Lower lobe of right lung (tissue), 2 donors: Measurements from ENCODE around the gene TJP2. TPM values are rescaled to one million over a fixed set of nuclear protein-coding genes. Genes with fewer than 3 reads are reported as not detected.
A peak's percentile ranks its signal among the peaks of the same experiment; 100 is the strongest.

Experiments used
- ATAC-seq, 2 donors: fragments of 200-7000 bp; cut with Tn5 transposase; one replicate each; pipeline ENCODE4 v1.9.1; 2020 to 2022; ENCODE audit warnings: mild to moderate bottlenecking in 2 of 2, moderate library complexity in 2 of 2
- DNase-seq: peaks from one replicate; pipeline ENCODE4 v3.0.0-alpha.2; 2020
- H3K27ac ChIP-seq: fragments of 200-600 bp; one replicate; pipeline ENCODE4 v1.8.0; 2022
- H3K27me3 ChIP-seq: fragments of 200-600 bp; one replicate; pipeline ENCODE4 v1.8.0; 2022; ENCODE audit warnings: low read depth
- H3K36me3 ChIP-seq: fragments of 200-600 bp; one replicate; pipeline ENCODE4 v1.8.0; 2022; ENCODE audit warnings: mild to moderate bottlenecking
- H3K4me1 ChIP-seq: fragments of 200-600 bp; one replicate; pipeline ENCODE4 v1.8.0; 2022
- H3K4me3 ChIP-seq: fragments of 200-600 bp; one replicate; pipeline ENCODE4 v1.8.0; 2022; ENCODE audit warnings: mild to moderate bottlenecking
- H3K9me3 ChIP-seq: fragments of 200-600 bp; one replicate; pipeline ENCODE4 v1.8.0; 2022
- intact Hi-C: fragments of 100-400 bp; cut with DNase I; formaldehyde crosslinking; loops from one replicate; pipeline ENCODE4 v1.11.0; 2022
- total RNA-seq: library from RNA; stranded (reverse); fragmentation: NEBNext Ultra II Directional; extraction: Animal tissue kit (Norgen Biotek cat#: 25700); gene quantifications from one replicate; pipeline ENCODE4 v1.2.1, GENCODE V29; 2021
- TF ChIP-seq, protein P1 (sequence below): fragments of 200-600 bp; IDR thresholded peaks from one replicate; pipeline ENCODE4 v1.8.0; 2022; ENCODE audit warnings: antibody characterized with exemption, mild to moderate bottlenecking
- donor health status: DM: no; HTN: yes; CAD: no; lungs with severe emphysema.

The TJP2 gene
- total RNA-seq, 1 donor from 2014 or later, result 124 TPM

DNA sequence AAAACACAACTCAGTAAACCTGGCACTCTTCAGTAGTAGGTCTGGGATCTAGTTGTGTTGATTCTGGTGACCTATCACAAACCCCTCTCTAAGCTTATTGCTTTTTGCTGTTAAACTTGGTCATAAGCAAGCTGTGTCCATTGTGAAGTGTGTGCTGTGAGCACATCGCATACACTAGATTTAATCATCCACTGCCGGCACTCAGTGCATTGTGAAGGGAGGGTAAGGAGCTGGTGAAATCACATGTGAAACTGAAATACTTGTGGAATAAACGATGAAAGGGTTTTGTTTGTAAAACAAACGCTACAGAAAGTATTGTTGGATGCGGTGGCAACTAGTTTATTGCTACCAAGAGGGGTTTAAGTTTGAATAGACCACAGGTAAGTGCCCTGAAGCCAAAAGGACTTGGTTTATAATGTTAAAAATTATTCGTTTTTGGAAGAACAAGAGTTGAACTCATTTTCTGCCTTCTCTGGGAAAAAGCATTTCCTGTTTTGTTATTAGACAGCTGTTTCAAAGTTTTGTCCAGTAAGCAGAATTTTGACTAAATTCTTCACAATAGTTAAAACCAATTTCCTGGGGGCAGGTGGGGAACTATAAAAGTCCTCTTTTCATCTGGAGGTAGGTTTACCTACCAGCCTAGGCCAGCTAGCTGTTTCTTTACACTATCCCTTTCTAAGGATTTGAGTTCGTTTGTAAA, 24.6 kb downstream of the TJP2 start:
- H3K4me3 ChIP-seq, result no peak overlapping the region
- H3K27ac ChIP-seq, result peak overlapping the region; percentile 21
- H3K36me3 ChIP-seq, result no peaks in the 10 kb centered on the region
- peaks cover 24% of the 10 kb centered on the region for H3K4me1 ChIP-seq
- TF ChIP-seq, protein P1, sequence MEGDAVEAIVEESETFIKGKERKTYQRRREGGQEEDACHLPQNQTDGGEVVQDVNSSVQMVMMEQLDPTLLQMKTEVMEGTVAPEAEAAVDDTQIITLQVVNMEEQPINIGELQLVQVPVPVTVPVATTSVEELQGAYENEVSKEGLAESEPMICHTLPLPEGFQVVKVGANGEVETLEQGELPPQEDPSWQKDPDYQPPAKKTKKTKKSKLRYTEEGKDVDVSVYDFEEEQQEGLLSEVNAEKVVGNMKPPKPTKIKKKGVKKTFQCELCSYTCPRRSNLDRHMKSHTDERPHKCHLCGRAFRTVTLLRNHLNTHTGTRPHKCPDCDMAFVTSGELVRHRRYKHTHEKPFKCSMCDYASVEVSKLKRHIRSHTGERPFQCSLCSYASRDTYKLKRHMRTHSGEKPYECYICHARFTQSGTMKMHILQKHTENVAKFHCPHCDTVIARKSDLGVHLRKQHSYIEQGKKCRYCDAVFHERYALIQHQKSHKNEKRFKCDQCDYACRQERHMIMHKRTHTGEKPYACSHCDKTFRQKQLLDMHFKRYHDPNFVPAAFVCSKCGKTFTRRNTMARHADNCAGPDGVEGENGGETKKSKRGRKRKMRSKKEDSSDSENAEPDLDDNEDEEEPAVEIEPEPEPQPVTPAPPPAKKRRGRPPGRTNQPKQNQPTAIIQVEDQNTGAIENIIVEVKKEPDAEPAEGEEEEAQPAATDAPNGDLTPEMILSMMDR, result no peak
- intact Hi-C loops, result no loop called here
- DNase-seq, result no peak
- ATAC-seq, result peak; percentile 49 to 71
- H3K9me3 ChIP-seq, result no peaks in the 10 kb centered on the region
- H3K27me3 ChIP-seq, result no peaks in the 10 kb centered on the region

DNA sequence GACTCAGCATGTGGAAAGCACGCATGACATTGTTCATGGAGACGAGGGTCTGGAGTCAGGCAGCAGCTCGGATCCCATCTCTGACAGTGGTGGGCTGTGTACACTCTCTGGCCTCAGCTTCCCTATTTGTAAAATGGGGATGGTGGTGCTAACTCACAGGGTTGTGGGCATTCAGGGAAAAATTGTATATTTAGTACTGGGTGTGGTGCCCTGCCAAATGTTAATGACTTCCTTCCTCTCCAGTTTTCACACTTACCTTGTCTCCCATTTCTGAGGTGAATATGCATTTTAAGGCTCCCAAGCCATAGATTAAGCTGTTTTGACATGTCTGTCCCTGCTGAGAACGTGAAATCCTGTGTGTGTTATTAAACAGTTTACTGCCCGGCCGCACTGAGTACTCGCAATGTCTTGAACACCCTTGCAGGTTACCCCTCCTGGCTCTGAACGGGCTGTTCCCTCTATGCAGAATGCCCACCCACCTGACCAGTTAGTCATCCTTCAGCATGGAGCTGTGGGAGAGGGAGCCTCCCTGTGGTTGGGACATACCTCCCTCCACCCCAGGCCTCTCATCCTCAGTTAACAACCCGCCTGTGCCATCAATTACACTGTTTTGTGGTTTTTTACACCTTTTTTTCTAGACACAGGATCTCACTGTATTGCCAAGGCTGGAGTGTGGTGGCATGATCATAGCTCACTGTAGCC, 25.8 kb downstream of the TJP2 start:
- TF ChIP-seq, protein P1, result no peak
- Histone ChIP-seq H3K27me3 (no peaks in the 10 kb centered on the region), H3K9me3 (no peaks in the 10 kb centered on the region), H3K4me1 (peaks cover 30% of the 10 kb centered on the region), H3K27ac (no peak overlapping the region), H3K4me3 (no peak overlapping the region), H3K36me3 (no peaks in the 10 kb centered on the region)
- no peak for DNase-seq
- intact Hi-C loops, result no loop called here
- peak; percentile 20 to 52 for ATAC-seq

DNA sequence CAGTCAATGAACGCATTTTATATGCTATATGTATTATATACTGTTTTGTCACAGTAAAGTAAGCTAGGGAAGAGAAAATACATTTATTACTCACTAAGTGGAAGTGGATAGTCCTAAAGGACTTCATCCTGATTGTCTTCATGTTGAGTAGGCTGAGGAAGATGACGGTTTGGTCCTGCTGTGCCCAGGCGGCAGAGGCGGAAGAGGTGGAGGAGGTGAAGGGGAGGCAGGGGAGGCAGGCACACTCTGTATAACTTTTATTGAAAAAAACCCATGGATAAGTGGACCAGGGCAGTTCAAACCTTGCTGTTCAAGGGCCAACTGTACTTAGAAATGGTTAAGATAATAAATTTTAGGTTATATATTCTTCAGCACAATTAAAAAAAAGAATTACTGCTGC, 28.5 kb downstream of the TJP2 start:
- no peak for ATAC-seq
- H3K27me3 ChIP-seq, result no peaks in the 10 kb centered on the region
- intact Hi-C loops, result no loop called here
- no peak overlapping the region for H3K4me3 ChIP-seq
- peaks cover 35% of the 10 kb centered on the region for H3K4me1 ChIP-seq
- no peaks in the 10 kb centered on the region for H3K36me3 ChIP-seq
- TF ChIP-seq, protein P1, result no peak
- no peak for DNase-seq
- H3K9me3 ChIP-seq, result no peaks in the 10 kb centered on the region
- no peak overlapping the region for H3K27ac ChIP-seq

DNA sequence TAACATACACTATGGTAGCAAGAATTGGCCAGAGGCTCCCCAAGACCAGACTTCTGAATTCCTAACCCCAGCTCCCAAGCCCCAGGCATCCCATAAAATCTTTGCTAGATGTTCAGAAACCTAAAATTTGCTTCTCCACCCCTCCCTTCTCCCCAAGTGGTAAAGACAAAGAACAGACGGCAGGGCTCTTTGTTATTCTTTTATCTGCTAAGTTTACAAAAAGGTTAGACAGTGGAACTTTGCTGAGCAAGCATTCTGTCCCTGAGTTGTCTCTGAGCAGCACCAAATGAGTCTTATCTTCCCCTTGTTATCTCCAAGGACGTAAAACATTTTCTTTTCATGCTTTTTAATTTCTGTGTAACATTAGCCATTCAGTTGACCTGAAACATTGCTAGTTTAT, 30.2 kb downstream of the TJP2 start:
- peak; percentile 25 to 31 for ATAC-seq
- TF ChIP-seq, protein P1, result no peak
- no peak overlapping the region for H3K27ac ChIP-seq

DNA sequence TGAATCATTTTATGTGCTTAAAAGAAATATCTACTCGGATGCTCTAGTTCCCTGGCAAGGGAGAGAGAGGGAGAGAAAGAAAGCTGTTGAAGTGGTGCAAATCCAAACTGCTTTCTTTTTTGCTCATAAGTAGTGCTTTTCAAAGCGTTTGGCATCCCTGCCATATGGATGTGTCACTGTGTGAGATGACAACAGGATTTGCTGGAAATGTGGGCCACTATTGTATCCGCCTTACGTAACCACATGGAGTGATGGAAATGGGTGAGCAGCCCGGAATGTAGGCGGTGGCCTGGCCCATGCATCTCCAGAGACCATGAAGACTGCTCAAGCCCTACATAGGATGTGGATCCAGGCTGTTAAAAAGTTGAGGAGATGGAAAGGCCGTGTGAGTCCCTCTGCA, 30.8 kb downstream of the TJP2 start:
- H3K9me3 ChIP-seq, result no peaks in the 10 kb centered on the region
- H3K27me3 ChIP-seq, result no peaks in the 10 kb centered on the region
- TF ChIP-seq, protein P1, result no peak
- H3K4me3 ChIP-seq, result no peak overlapping the region
- peaks cover 20% of the 10 kb centered on the region for H3K4me1 ChIP-seq
- DNase-seq (no peak), ATAC-seq (peak; percentile 39 to 55)
- no peaks in the 10 kb centered on the region for H3K36me3 ChIP-seq
- intact Hi-C loops, result no loop called here
- peak overlapping the region; percentile 15 for H3K27ac ChIP-seq

More for the DNA sequence above, 30.2 kb downstream of the TJP2 start:
- intact Hi-C loops, result no loop called here
- Histone ChIP-seq H3K4me1 (peaks cover 26% of the 10 kb centered on the region), H3K4me3 (no peak overlapping the region), H3K9me3 (no peaks in the 10 kb centered on the region), H3K36me3 (no peaks in the 10 kb centered on the region), H3K27me3 (no peaks in the 10 kb centered on the region)
- no peak for DNase-seq
